COLO668 (cell line): ENCODE measurements around the gene ZBTB32.
"Not testable (repeated sequence)": the region's sequence is repeated elsewhere in the genome, so short reads cannot be mapped to it uniquely, and the experiment has no call there.

Experiments
- DNase-seq: peaks from one replicate; lab custom pipeline; 2025; ENCODE audit not compliant: unreplicated experiment; lab: John Stamatoyannopoulos, UW

The ZBTB32 gene, protein sequence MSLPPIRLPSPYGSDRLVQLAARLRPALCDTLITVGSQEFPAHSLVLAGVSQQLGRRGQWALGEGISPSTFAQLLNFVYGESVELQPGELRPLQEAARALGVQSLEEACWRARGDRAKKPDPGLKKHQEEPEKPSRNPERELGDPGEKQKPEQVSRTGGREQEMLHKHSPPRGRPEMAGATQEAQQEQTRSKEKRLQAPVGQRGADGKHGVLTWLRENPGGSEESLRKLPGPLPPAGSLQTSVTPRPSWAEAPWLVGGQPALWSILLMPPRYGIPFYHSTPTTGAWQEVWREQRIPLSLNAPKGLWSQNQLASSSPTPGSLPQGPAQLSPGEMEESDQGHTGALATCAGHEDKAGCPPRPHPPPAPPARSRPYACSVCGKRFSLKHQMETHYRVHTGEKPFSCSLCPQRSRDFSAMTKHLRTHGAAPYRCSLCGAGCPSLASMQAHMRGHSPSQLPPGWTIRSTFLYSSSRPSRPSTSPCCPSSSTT

DNA sequence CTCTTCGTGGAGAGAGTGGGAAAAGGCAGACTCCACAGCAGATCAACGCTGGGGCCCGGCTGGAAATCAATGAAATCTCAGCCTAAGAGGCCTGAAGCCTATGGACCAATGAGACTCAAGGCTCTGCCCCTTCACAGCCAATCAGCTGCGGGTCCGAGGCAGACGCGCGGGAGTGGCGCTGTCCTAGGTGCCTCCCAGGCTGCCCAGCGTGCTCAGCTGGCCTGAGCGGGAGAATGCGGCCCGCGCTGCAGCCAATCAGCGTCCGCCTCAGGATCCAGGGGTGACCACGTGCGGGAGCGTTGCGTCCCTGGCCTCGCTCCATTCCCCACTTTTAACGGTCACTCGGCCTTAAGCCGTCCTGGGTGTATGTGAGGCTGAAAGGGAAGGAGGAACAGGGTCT is at the start of gene ZBTB32:
Gene ZBTB32 (plus strand): TSS at position 341 of the 400 bp plus-strand sequence. CDS start 10,069 bp downstream, outside the sequence.
- peak; percentile 29 for DNase-seq

DNA sequence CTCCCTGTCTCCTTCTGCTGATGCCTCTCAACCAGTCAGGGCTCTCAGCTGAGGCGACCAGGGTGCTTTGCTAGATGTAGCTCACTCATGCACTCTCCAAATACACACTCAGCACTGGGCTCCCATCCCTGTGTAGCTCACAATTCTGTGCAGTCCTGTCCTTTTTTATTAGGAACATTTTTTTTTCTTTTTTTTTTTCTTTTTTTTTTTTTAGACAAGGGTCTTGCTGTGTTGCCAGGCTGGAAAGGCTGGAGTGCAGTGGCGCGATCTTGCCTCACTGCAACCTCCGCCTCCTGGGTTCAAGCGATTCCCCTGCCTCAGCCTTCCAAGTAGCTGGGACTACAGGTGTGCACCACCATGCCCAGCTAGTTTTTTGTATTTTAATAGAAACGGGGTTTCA is 49.5 kb upstream of the ZBTB32 start:
- not testable (repeated sequence) for DNase-seq

DNA sequence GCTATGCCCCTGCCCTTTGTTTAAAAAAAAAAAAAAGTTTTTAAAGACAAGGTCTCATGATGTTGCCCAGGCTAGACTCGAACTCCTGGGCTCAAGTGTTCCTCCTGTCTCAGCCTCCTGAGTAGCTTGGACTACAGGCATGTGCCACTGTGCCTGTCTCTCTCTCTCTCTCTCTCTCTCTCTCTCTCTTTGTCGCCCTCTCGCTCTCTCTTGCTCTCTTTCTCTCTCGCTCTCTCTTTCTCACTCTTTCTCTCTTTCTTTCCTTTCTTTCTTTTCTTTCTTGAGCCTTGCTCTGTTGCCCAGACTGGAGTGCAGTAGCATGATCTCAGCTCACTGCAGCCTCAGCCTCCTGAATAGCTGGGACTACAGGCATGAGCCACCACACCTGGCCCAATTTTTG is 48.8 kb upstream of the ZBTB32 start:
- no peak for DNase-seq

DNA sequence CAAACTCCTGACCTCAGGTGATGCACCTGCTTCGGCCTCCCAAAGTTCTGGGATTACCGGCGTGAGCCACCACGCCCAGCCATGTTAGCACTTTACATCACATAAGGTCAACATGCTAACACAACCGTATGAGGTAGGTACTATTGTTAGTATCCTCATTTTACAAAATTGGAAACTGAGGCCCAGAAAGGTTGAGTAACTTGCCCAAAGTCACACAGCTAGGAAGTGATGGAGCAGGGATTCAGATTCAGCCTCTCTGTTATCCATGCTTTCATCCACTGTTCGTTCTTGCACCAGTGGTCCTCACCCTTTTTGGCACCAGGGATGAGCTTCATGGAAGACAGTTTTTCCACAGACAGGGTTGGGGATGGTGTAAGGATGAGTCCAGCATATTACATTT is 47.7 kb upstream of the ZBTB32 start:
- DNase-seq, result no peak

DNA sequence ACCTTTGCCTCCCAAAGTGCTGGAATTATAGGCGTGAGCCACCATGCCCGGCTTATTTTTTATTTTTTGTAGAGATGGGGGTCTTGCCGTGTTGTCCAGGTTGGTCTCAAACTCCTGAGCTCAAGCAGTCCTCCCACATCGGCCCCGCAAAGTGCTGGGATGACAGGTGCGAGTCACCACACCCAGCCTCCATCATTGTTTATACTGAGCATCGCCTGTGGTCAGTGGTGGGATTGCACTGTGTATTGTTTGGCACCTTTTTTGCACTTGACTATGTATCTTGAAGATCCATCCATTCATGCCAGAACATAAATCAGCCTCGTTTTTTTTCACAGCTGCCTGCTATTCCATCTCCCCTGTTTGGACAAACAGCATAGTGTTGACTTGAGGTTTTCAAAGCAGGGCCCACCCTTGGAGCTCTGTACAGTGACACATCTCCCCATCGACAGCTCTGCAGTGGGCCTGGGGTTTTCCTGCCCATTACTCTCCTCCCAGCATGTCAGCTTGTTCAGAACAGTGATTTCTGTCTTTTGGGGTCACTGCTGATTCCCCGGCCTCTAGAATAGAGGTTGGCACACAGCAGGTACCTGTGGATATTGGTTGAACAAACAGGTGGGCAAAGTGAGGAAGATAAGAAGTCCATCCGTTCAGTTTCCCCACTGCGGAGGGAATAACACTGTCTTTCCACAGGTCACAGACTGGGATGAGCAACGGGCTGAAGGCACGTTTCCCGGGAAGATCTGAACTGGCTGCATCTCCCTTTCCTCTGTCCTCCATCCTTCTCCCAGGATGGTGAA is 46.3 kb upstream of the ZBTB32 start:
- peak; percentile 5 for DNase-seq

DNA sequence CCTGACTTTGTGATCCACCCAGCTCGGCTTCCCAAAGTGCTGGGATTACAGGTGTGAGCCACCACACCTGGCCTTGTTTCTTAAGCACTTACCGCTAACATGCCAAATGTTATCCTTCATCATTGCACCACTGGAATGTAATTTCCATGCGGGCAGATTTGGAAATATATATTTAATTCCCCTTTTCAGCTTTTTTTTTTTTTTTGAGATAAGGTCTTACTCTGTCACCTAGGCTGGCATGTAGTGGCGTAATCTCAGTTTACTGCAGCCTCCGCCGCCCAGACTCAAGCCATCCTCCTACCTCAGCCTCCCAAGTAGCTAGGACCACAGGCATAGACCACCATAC is 42.4 kb upstream of the ZBTB32 start:
- no peak for DNase-seq

DNA sequence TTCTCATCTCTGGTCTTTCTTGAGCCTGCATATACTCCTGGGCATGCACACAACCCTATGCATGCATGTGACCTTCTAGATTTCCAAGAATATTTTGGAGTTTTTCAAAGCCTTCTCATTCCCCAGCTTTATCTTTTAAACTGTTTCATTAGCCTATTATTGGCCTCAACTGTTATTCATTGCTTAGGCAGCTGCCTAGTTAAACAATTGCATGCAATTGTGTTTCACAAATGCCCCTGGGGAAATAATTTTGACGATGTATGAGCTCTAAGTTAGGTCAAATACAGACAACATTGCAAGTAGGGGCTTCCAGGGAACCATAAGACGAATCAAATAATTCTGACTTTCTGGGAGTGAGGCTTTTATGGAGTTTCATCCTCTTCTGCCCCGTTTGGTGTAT is 40.4 kb upstream of the ZBTB32 start:
- no peak for DNase-seq

DNA sequence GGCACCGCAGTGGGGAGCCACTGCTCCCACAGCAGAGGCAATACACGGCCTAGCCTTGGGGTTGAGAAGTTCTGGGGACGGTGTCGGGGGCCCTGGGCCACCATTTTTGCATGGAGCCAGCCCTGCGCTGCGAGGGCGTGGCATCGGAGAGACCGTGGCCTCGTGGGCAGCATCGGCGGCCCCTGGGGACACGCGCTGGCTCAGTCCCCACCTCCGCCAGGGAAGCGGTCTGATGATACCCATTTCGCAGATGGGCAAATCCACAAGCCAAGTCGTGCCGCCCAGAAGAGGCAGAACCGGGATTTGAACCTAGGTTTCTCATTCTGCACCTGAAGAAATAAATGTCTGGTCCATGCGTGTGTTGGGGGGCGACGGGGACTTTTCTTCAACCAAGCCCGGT is 39.2 kb upstream of the ZBTB32 start:
- DNase-seq, result no peak

DNA sequence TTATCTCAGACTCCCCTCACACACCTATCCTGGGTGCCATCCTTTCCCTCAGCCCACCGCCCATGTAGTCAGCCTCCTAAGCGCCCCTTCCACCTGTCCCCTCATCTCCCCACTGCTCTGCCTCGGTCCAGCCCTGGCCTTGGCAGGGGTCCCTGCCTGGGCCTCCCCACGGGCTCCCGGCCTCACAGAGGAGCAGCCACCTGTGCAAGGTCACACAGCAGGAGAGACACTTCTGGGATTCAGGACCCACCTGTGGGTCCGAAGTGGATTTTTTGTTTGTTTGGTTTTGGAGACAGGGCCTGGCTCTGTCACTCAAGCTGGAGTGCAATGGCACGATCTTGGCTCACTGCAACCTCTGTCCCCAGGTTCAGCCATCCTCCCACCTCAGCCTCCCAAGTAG is 38.8 kb upstream of the ZBTB32 start:
- DNase-seq, result no peak

DNA sequence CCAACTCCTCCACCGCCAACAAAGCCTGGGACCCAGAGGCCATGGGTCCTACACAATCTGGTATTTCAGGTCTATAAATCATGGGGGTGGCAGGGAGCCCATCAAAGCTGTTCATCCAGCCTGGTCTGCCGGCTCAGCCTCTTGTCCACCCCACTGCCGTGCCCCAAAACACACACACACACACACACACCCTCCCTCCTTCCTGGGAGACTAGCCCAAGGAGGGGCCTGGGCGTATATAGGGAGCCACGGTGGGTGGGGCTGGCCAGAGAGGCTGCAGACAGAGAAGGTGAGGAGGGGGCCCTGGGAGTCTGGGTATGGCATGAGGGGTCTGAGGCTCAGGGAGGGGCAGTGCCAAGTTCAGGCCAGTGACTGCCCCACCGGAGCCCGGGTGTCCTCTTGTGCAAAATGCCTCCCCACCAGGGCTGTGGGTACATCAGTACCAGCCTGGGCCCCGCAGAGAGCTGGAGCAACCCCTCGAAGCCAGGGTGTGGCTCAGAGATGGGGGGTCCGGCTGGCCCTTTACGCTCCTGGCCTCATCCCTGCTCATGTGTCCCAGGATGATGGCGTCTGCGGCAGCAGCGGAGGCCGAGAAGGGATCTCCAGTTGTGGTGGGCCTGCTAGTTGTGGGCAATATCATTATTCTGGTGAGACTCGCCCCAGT is 38.0 kb upstream of the ZBTB32 start, which contains the start of gene UPK1A:
Gene UPK1A (plus strand): TSS at position 267 of the 663 bp plus-strand sequence. CDS start 296 bp downstream, at position 563.
- DNase-seq, result no peak

DNA sequence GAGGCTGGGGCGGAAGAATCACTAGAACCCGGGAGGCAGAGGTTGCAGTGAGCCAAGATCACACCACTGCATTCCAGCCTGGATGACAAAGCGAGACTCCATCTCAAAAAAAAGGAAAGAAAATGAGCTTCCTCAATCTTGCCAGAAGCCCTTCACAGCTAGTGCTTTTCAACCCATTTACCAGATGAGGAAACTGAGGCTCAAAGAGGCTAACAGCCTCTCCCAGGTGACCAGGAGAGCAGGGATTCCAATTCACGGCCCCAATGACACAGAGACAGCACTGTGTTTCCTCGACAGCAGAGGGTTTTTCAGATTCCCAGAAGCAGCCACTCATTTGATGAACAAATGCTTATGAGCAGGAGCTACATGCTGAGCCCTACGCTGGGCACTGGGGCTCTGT is 34.8 kb upstream of the ZBTB32 start:
- no peak for DNase-seq

DNA sequence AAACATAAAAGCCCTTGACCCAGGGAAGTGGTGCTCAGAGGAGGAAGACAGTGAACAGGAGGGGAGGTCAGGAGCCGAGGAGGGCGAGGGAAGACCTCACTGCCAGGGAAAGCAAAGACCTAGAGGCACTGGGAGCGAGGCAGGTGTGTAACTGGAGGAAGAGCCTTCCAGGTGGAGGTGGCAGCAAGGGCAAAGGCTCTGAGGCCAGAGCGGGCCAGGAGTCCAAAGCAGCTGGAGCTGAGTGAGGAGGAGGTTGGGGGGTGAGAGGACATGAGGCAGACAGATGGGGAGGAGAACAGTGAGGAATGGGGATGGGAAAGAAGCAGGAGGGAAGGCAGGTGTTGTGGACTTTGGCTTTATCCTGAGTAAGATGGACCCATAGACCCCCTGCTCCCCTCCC is 34.4 kb upstream of the ZBTB32 start:
- no peak for DNase-seq

DNA sequence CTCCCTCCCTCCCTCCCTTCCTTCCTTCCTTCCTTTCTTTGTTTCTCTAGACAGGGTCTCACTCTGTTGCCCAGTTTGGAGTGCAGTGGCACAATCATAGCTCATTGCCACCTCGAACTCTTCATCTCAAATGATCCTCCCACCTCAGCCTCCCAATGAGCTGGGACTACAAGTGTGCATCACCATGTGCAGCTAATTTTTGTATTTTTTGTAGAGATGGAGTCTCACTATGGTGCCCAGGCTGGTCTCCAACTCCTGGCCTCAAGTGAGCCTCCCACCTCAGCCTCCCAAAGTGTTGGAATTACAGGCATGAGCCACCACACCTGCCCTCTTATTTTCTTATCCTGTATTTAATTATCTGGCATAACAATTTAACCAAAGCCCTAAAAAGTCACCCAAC is 33.7 kb upstream of the ZBTB32 start:
- DNase-seq, result no peak

DNA sequence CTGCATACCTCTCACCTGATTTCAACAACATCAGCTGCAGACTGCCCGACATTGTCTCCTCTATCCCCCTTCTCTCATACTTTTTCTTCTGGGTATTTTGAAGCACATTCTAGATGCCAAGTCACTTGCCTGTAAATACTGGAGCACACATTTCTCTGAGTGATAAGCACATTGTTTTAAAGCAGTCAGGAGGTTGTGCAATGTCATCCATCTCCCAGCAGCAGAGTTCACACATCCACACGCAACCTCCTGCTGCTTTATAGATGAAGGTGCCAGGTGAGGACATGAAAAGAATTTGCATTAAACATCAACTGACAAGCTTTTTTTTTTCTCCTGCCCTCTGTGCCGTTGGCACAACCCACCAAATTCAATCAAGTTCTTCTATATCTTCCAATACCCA is 32.5 kb upstream of the ZBTB32 start:
- DNase-seq, result no peak

DNA sequence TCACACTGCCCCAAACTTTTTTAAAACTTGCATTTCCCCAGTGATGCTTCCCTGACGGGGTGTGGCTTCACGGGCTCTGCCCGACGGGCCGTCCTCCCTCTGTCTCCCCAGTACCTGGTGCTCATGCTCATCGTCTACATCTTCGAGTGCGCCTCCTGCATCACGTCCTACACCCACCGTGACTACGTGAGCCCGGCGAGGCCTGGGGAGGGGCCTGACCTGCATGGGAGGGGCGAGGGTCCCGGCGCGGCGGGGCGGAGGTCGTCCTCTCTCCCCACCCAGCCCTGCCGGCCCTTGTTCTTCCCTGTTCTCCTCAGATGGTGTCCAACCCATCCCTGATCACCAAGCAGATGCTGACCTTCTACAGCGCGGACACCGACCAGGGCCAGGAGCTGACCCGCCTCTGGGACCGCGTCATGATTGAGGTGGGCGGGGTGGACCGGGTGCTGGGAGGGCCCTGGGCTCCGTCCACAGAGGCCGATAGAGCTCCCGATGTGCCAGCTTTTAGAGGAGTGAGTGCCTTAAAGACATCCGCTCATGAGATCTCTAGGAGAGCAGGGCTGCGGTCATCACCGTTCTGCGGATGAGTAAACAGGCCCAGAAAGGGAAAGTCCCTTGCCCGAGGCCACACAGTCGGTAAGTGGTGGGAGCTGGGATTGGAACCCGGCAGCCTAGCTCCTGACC is 31.1 kb upstream of the ZBTB32 start:
- peak; percentile 26 for DNase-seq

DNA sequence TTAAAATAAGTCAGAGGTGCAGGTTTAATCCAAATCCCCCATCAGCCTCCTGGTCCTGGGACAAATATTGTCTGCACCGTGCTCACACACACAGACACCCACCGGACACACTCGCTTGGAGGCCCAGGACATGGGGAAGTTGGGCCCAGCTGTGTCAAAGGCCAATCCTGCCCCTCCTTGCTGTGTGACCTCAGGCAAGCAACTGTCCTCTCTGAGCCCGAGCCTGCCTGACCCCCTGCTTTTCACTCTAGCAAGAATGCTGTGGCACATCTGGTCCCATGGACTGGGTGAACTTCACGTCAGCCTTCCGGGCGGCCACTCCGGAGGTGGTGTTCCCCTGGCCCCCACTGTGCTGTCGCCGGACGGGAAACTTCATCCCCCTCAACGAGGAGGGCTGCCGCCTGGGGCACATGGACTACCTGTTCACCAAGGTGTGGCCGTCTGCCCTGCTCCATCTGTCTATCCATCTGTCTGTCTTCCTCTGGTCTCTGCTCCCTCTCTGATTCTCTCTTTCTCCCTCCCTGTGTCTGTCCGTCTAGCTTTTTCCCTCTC is 28.7 kb upstream of the ZBTB32 start:
- DNase-seq, result no peak

DNA sequence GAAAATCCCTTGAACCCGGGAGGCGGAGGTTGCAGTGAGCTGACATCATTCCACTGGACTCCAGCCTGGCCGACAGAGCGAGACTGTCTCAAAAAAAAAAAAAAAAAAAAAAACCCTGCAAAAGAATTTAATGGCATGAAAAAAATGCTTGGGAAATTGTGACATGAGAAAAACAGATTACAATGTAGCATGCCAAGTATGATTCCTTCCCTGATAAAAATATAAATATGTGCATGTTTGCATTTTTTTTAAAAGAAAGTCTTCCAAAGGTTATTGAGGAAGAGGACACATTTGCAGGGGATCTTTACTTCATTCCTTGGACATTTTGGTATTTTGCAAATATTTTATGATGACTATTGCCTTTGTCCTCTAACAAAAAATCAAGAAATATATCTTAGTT is 14.5 kb upstream of the ZBTB32 start:
- no peak for DNase-seq

DNA sequence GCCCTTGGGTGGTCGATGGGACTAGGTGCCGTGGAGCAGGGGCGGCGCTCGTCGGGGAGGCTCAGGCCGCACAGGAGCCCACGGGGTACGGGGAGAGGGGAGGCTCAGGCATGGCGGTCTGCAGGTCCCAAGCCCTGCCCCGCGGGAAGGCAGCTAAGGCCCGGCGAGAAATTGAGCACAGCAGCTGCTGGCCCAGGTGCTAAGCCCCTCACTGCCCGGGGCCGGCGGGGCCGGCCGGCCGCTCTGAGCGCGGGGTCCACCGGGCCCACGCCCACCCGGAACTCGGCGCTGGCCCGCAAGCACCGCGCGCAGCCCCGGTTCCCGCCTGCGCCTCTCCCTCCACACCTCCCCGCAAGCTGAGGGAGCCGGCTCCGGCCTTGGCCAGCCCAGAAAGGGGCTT is 13.3 kb upstream of the ZBTB32 start:
- DNase-seq, result not testable (repeated sequence)

DNA sequence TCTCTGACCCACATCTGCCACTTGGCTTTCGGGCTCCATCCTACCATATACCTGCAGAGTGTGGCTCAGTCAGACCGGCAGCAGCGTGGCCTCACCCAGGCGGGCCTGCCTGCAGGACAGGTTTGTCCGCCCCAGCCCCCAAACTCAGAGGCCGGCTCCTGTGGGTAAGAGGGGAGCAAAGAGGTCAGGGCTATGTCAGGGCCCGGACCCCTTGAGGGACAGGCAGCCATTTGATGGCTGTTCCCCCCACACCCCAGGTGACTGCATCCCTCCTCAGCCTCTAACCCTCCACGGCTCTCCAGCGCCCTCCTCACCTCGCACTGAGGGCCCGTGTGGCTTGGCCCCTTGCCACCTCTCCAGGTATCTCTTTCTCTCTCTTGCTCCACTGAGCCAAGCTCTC is 12.3 kb upstream of the ZBTB32 start:
- peak; percentile 8 for DNase-seq

DNA sequence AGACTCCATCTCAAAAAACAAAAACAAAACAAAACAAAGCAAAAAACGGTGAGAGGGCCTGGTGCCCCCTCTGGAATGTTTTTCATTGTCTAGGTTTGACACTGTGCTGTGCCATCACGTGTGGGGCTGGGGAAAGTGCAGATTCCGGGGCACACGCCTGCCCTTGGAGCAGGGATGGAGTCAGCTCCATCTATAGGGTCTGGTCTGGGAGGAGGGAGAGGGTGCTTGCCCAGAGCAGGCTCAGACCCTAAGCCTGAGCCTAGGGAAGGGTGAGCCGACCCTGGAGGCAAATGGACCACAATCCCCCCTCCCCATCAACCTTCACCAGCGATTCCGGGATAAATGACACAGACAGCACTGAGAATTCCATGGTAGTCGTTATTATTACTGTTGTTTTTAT is 10.9 kb upstream of the ZBTB32 start:
- DNase-seq, result no peak
